H1 (cell line): ENCODE measurements around the gene TLE3. TPM values are rescaled to one million over a fixed set of nuclear protein-coding genes. Genes with fewer than 3 reads are reported as not detected.

Experiments used
- CTCF ChIA-PET: fragments of 300-600 bp; sonication (Branson Sonifier 250); formaldehyde crosslinking; loops from one replicate; lab custom pipeline; 2021; ENCODE audit not compliant: partially characterized antibody; lab: Charles Lee
- POLR2A ChIA-PET: fragments of 300-600 bp; sonication (Branson Sonifier 250); formaldehyde crosslinking; loops from one replicate; lab custom pipeline; 2021; ENCODE audit warnings: inconsistent platforms; ENCODE audit not compliant: partially characterized antibody; lab: Charles Lee
- DNase-seq, 2 experiments: peaks; one replicate each; pipeline versions ENCODE4 v3.0.0 to v3.0.0-alpha.2; 2010 to 2022; ENCODE audit warnings: low spot score in 2 of 2, low read depth in 1 of 2, mixed read lengths in 1 of 2
- FAIRE-seq: peaks from 2 replicates; lab custom pipeline; 2011; peaks lifted over from hg19 to GRCh38; lab: Jason Lieb, UNC
- H2AFZ ChIP-seq: 2 replicates; pipeline ENCODE4 v1.8.1; 2012; ENCODE audit warnings: low read length, inconsistent platforms
- H2AK5ac ChIP-seq: 2 replicates; pipeline ENCODE4 v1.6.1; 2013; ENCODE audit warnings: low read depth, low read length
- H2BK120ac ChIP-seq: replicated peaks from 2 replicates; pipeline ENCODE3; 2013; ENCODE audit warnings: low read depth, low read length, inconsistent platforms
- H2BK12ac ChIP-seq: 2 replicates; pipeline ENCODE4 v1.6.1; 2013; ENCODE audit warnings: low read depth, low read length
- H2BK15ac ChIP-seq: 2 replicates; pipeline ENCODE4 v1.6.1; 2013; ENCODE audit warnings: low read length
- H2BK20ac ChIP-seq: 2 replicates; pipeline ENCODE4 v1.6.1; 2013; ENCODE audit warnings: low read length
- H2BK5ac ChIP-seq: 2 replicates; pipeline ENCODE4 v1.6.1; 2013; ENCODE audit warnings: low read depth, low read length
- H3K14ac ChIP-seq: 2 replicates; pipeline ENCODE4 v1.6.1; 2013; ENCODE audit warnings: inconsistent platforms; ENCODE audit not compliant: insufficient read length
- H3K18ac ChIP-seq: 2 replicates; pipeline ENCODE4 v1.6.1; 2013; ENCODE audit warnings: low read length; ENCODE audit errors: extremely low read depth
- H3K23ac ChIP-seq: 2 replicates; pipeline ENCODE4 v1.6.1; 2013; ENCODE audit warnings: inconsistent platforms; ENCODE audit not compliant: insufficient read length
- H3K23me2 ChIP-seq: 2 replicates; pipeline ENCODE4 v1.6.1; 2013; ENCODE audit warnings: low read depth, low read length
- H3K27ac ChIP-seq: 2 replicates; pipeline ENCODE4 v1.6.1; 2011; ENCODE audit warnings: low read depth, low read length, inconsistent platforms
- H3K27me3 ChIP-seq, 4 experiments: replicated peaks in 1 of 4; 1 replicate in 1 of 4; 2 replicates in 3 of 4; pipeline versions ENCODE4 v1.6.1 to v1.8.1; 2011 to 2013; ENCODE audit warnings: low read length in 3 of 4, mild to moderate bottlenecking in 3 of 4, inconsistent platforms in 2 of 4, mixed read lengths in 2 of 4, moderate library complexity in 1 of 4; ENCODE audit not compliant: control insufficient read depth in 3 of 4, insufficient read depth in 3 of 4; ENCODE audit errors: extremely low read depth in 1 of 4
- H3K36me3 ChIP-seq, 4 experiments: 2 replicates each; pipeline versions ENCODE4 v1.6.1 to v1.8.1; 2011 to 2013; ENCODE audit warnings: mild to moderate bottlenecking in 4 of 4, low read length in 3 of 4, moderate library complexity in 2 of 4, control low read depth in 1 of 4, inconsistent platforms in 1 of 4; ENCODE audit not compliant: insufficient read depth in 4 of 4, control insufficient read depth in 2 of 4
- H3K4ac ChIP-seq: replicated peaks from 2 replicates; pipeline ENCODE3; 2013; ENCODE audit warnings: low read length, low read depth, mixed read lengths, inconsistent platforms; ENCODE audit not compliant: insufficient read length
- H3K4me1 ChIP-seq, 4 experiments: replicated peaks in 1 of 4; 1 replicate in 1 of 4; 2 replicates in 3 of 4; pipeline versions ENCODE4 v1.6.1 to v1.8.1; 2011 to 2013; ENCODE audit warnings: low read length in 3 of 4, inconsistent platforms in 2 of 4, mixed read lengths in 1 of 4; ENCODE audit not compliant: insufficient read depth in 4 of 4, control insufficient read depth in 3 of 4
- H3K4me2 ChIP-seq, 2 experiments: 2 replicates each; pipeline versions ENCODE4 v1.6.1 to v1.8.1; 2011 to 2013; ENCODE audit warnings: low read depth in 2 of 2, low read length in 2 of 2, control low read depth in 1 of 2, inconsistent platforms in 1 of 2, mild to moderate bottlenecking in 1 of 2; ENCODE audit not compliant: insufficient read depth in 1 of 2
- H3K4me3 ChIP-seq, 4 experiments: fragments of 200-600, 300-600 bp in 1 of 4; sonication (generic), shearing (Covaris generic), sonication (Bioruptor Twin) in 1 of 4; 2 replicates each; pipeline versions ENCODE4 v1.5.1 to v1.8.1; 2011 to 2016; ENCODE audit warnings: low read length in 4 of 4, low read depth in 3 of 4, control low read depth in 2 of 4, inconsistent platforms in 2 of 4, mild to moderate bottlenecking in 2 of 4, mixed read lengths in 1 of 4, moderate library complexity in 1 of 4; ENCODE audit not compliant: insufficient read depth in 2 of 4; ENCODE audit errors: extremely low read depth in 1 of 4
- H3K56ac ChIP-seq: replicated peaks from 2 replicates; pipeline ENCODE3; 2013; ENCODE audit warnings: low read depth, mild to moderate bottlenecking, mixed read lengths, low read length, inconsistent platforms; ENCODE audit not compliant: insufficient read length
- H3K79me1 ChIP-seq: 2 replicates; pipeline ENCODE4 v1.6.1; 2013; ENCODE audit warnings: low read depth, low read length, control low read depth
- H3K79me2 ChIP-seq, 2 experiments: 2 replicates each; pipeline versions ENCODE4 v1.6.1 to v1.8.1; 2012 to 2013; ENCODE audit warnings: low read length in 2 of 2, mild to moderate bottlenecking in 2 of 2, inconsistent platforms in 1 of 2; ENCODE audit not compliant: insufficient read depth in 2 of 2, control insufficient read depth in 1 of 2
- H3K9ac ChIP-seq, 4 experiments: replicated peaks in 1 of 4; 1 replicate in 1 of 4; 2 replicates in 3 of 4; pipeline versions ENCODE4 v1.6.1 to v1.8.1; 2011 to 2013; ENCODE audit warnings: low read depth in 3 of 4, low read length in 3 of 4, control low read depth in 2 of 4, mild to moderate bottlenecking in 2 of 4, moderate library complexity in 2 of 4, inconsistent platforms in 1 of 4; ENCODE audit errors: extremely low read depth in 1 of 4
- H3K9me3 ChIP-seq, 2 experiments: 2 replicates each; pipeline versions ENCODE4 v1.6.1 to v1.8.1; 2012 to 2013; ENCODE audit warnings: mild to moderate bottlenecking in 2 of 2, moderate library complexity in 2 of 2, control low read depth in 1 of 2, inconsistent platforms in 1 of 2, low read depth in 1 of 2, low read length in 1 of 2, mixed read lengths in 1 of 2; ENCODE audit not compliant: insufficient read depth in 2 of 2
- H4K20me1 ChIP-seq, 2 experiments: replicated peaks in 1 of 2; 2 replicates each; pipeline versions ENCODE3 to v1.8.1; 2011 to 2013; ENCODE audit warnings: inconsistent platforms in 2 of 2, low read length in 2 of 2, mild to moderate bottlenecking in 1 of 2; ENCODE audit not compliant: insufficient read depth in 2 of 2, control insufficient read depth in 1 of 2
- H4K5ac ChIP-seq: 2 replicates; pipeline ENCODE4 v1.6.1; 2013; ENCODE audit warnings: low read length, low read depth, mixed read lengths, inconsistent platforms; ENCODE audit not compliant: insufficient read length
- H4K8ac ChIP-seq: 2 replicates; pipeline ENCODE4 v1.8.0; 2013; ENCODE audit warnings: mild to moderate bottlenecking, moderate library complexity, low read length, inconsistent platforms; ENCODE audit not compliant: insufficient read depth; ENCODE audit errors: extremely low read depth
- H4K91ac ChIP-seq: replicated peaks from 2 replicates; pipeline ENCODE3; 2013; ENCODE audit warnings: low read length, mixed read lengths, inconsistent platforms; ENCODE audit not compliant: insufficient read length
- ASH2L ChIP-seq: fragments of 200-600, 300-600 bp; sonication (generic); IDR thresholded peaks from one replicate; pipeline ENCODE4 v1.7.1; 2017; ENCODE audit warnings: low read length
- CTBP2 ChIP-seq: IDR thresholded peaks from 2 replicates; pipeline ENCODE4 v1.7.0; 2011; ENCODE audit warnings: borderline replicate concordance, mild to moderate bottlenecking, moderate library complexity, mixed read lengths, low read length; ENCODE audit not compliant: insufficient read depth, insufficient read length
- EP300 ChIP-seq, 2 experiments: IDR thresholded peaks; 1 replicate in 1 of 2; 2 replicates in 1 of 2; pipeline ENCODE4 v1.6.1; 2011 to 2012; ENCODE audit warnings: low read depth in 2 of 2, low read length in 2 of 2, mild to moderate bottlenecking in 2 of 2, borderline replicate concordance in 1 of 2, inconsistent platforms in 1 of 2, moderate library complexity in 1 of 2
- HDAC2 ChIP-seq, 2 experiments: fragments of 300-600 bp in 1 of 2; sonication (generic) in 1 of 2; IDR thresholded peaks; 2 replicates each; pipeline ENCODE4 v1.6.1; 2011 to 2012; ENCODE audit warnings: low read depth in 2 of 2, low read length in 2 of 2, mild to moderate bottlenecking in 2 of 2, moderate library complexity in 2 of 2, borderline replicate concordance in 1 of 2, inconsistent platforms in 1 of 2
- JUND ChIP-seq: IDR thresholded peaks from 2 replicates; pipeline ENCODE4 v1.6.1; 2011; ENCODE audit warnings: mild to moderate bottlenecking, improper control_type of control experiment, low read length
- NANOG ChIP-seq: IDR thresholded peaks from 2 replicates; pipeline ENCODE4 v1.6.1; 2011; ENCODE audit warnings: low read length, low read depth, mild to moderate bottlenecking, inconsistent platforms; ENCODE audit not compliant: insufficient read depth, poor library complexity, severe bottlenecking
- SIN3A ChIP-seq, 2 experiments: IDR thresholded peaks in 1 of 2; conservative IDR thresholded peaks in 1 of 2; 2 replicates each; pipeline ENCODE4 v1.6.1; 2011 to 2012; ENCODE audit warnings: low read length in 2 of 2, improper control_type of control experiment in 1 of 2, low read depth in 1 of 2, mild to moderate bottlenecking in 1 of 2
- WGBS, 2 experiments: shearing (Covaris generic) in 1 of 2; methylation state at CpG; one replicate each; pipeline versions ENCODE4 v1.1.6 to v1.1.7; 2013 to 2015; ENCODE audit warnings: low lambda C conversion rate in 2 of 2, mixed read lengths in 2 of 2, inconsistent platforms in 1 of 2, low coverage in 1 of 2, missing lambda C conversion rate in 1 of 2; ENCODE audit not compliant: insufficient replicate concordance in 2 of 2, insufficient coverage in 1 of 2, insufficient read length in 1 of 2; ENCODE audit errors: extremely low coverage in 1 of 2, missing lambda C conversion rate in 1 of 2; 5-methylcytosine and 5-hydroxymethylcytosine counted together
- polyA plus RNA-seq, 7 experiments: library from polyadenylated mRNA; depleted of rRNA in 3 of 7; stranded (reverse) in 5 of 7; unstranded in 2 of 7; fragments of >200 nt in 5 of 7; fragments of 200-250 nt in 2 of 7; gene quantifications; 1 replicate in 5 of 7; 2 replicates in 1 of 7; 4 replicates in 1 of 7; pipeline versions ENCODE4 v1.2.1 to v1.2.3, GENCODE V29; 2011 to 2013; ENCODE audit warnings: missing spikeins in 2 of 7, mixed read lengths in 2 of 7
- total RNA-seq: library from RNA; stranded (reverse); fragmentation: NEBNext Ultra II Directional; extraction: Animal tissue kit (Norgen Biotek cat#: 25700); gene quantifications from 2 replicates; pipeline ENCODE4 v1.2.1, GENCODE V29; 2021
- TF ChIP-seq, protein P1 (sequence below): IDR thresholded peaks from 2 replicates; pipeline ENCODE4 v1.6.1; 2011; ENCODE audit warnings: low read length, improper control_type of control experiment

TLE3 gene
- total and polyA plus RNA-seq, 2 of the 8 experiments (the other 6 are each of a cell fraction or from before 2014, with no cell fraction given) = 25.1 to 61.2 TPM

DNA sequence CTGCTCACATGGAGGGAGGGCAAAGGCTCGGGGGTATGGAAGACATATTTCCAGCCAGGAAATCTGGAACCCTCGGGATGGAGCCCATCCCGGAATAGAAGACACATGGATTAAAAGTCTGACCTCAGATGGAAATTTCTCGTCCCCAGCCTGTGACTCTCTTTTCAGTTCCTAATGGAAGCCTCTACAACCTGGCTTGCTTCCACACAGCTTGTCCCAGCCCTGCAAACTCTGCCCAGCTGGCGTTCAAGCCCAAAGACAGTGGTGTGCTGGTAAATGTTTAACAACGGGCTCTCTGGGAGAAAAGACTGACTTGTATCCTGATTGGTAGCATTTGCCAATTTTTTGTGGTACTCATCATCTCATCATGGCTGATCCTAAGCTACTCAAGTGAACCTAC is 35.6 kb upstream of the TLE3 start:
- H3K4me3 ChIP-seq = no peak overlapping the region
- H3K9me3 ChIP-seq = no peaks in the 10 kb centered on the region
- 89% methylated on average over 6 of the region's 6 CpGs; no CpG with 5 or more reads in 1 of the 2 experiments for WGBS, 2 experiments
- H3K4ac ChIP-seq = no peak overlapping the region
- no peak overlapping the region for H4K91ac ChIP-seq
- H3K18ac ChIP-seq = no peak overlapping the region
- H3K23me2 ChIP-seq = no peaks in the 10 kb centered on the region
- H3K23ac ChIP-seq = no peak overlapping the region
- H3K36me3 ChIP-seq = no peaks in the 10 kb centered on the region
- no peak overlapping the region for H2AK5ac ChIP-seq
- H2BK15ac ChIP-seq = no peak overlapping the region
- H3K27me3 ChIP-seq = peaks cover 0 to 4% (median 0%) of the 10 kb centered on the region in 4 experiments; a peak in 2 of 7 replicates
- no peaks in the 10 kb centered on the region for H3K79me1 ChIP-seq
- DNase-seq = no peak
- H2BK120ac ChIP-seq = no peak overlapping the region
- H4K20me1 ChIP-seq = no peaks in the 10 kb centered on the region
- H4K5ac ChIP-seq = no peak overlapping the region
- no peak overlapping the region for H2BK20ac ChIP-seq
- no peak overlapping the region for H2BK12ac ChIP-seq
- peaks cover 0 to 3% (median 0%) of the 10 kb centered on the region in 4 experiments; a peak in 1 of 7 replicates for H3K4me1 ChIP-seq
- no peak overlapping the region for H2AFZ ChIP-seq
- TF ChIP-seq, protein P1, sequence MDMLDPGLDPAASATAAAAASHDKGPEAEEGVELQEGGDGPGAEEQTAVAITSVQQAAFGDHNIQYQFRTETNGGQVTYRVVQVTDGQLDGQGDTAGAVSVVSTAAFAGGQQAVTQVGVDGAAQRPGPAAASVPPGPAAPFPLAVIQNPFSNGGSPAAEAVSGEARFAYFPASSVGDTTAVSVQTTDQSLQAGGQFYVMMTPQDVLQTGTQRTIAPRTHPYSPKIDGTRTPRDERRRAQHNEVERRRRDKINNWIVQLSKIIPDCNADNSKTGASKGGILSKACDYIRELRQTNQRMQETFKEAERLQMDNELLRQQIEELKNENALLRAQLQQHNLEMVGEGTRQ = no peak
- TF ChIP-seq SIN3A (conservative IDR thresholded peaks at IDR 0.05 in 1 of 2, IDR thresholded peaks at IDR 0.05 in 1 of 2; ENCODE audit: low read depth in 1 of 2, low read length in 2 of 2) (no peak), CTBP2 (no peak), NANOG (no peak), EP300 (IDR thresholded peaks at IDR 0.05; ENCODE audit: borderline replicate concordance in 1 of 2, low read depth in 2 of 2, low read length in 2 of 2) (no peak), HDAC2 (IDR thresholded peaks at IDR 0.05; ENCODE audit: borderline replicate concordance in 1 of 2, low read depth in 2 of 2, low read length in 2 of 2) (no peak), ASH2L (no peak), JUND (no peak)
- ChIA-PET POLR2A (no interaction called here), CTCF (interaction anchor here (1.6 kb wide), 1 partner anchor 12 kb away, joined by 4 read pairs; no protein-coding TSS in a partner anchor)
- no peak overlapping the region for H2BK5ac ChIP-seq
- H3K9ac ChIP-seq = no peak overlapping the region
- no peak overlapping the region for H3K14ac ChIP-seq
- no peak overlapping the region for H3K56ac ChIP-seq
- H4K8ac ChIP-seq = no peak overlapping the region
- no peak overlapping the region for H3K27ac ChIP-seq
- H3K4me2 ChIP-seq = no peak overlapping the region
- FAIRE-seq = no peak
- no peaks in the 10 kb centered on the region for H3K79me2 ChIP-seq
